GM21717 (cell line): ENCODE measurements around the gene HRH3.

Experiments used
- ATAC-seq: cut with Tn5 transposase; IDR thresholded peaks from one replicate; pipeline ENCODE4 v1.9.1; 2021; ENCODE audit warnings: mild to moderate bottlenecking, moderate library complexity; ENCODE audit not compliant: unreplicated experiment

HRH3 gene

GRCh38 chr20:62230696-62231095 is 10.6 kb upstream of the HRH3 start:
- ATAC-seq: no peak

DNA sequence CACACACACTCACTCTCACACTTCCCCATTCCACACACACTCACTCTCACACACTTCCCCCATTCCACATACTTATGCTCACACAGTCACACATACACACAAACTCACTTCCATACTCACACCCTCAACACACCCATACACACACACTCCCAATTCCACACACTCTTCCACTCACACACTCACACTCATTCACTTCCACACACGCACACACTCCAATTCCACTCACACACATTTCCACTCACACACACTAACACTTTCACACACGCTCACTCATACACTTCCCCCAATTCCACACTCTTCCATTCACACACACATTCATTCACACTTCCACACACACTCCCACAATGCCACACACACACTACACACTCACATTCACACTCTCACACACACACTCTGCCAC is 10.2 kb upstream of the HRH3 start:
- ATAC-seq: no peak

GRCh38 chr20:62229667-62230066 is 9.6 kb upstream of the HRH3 start:
- ATAC-seq: no peak

GRCh38 chr20:62228982-62229545 is 9.0 kb upstream of the HRH3 start:
- no peak for ATAC-seq

DNA sequence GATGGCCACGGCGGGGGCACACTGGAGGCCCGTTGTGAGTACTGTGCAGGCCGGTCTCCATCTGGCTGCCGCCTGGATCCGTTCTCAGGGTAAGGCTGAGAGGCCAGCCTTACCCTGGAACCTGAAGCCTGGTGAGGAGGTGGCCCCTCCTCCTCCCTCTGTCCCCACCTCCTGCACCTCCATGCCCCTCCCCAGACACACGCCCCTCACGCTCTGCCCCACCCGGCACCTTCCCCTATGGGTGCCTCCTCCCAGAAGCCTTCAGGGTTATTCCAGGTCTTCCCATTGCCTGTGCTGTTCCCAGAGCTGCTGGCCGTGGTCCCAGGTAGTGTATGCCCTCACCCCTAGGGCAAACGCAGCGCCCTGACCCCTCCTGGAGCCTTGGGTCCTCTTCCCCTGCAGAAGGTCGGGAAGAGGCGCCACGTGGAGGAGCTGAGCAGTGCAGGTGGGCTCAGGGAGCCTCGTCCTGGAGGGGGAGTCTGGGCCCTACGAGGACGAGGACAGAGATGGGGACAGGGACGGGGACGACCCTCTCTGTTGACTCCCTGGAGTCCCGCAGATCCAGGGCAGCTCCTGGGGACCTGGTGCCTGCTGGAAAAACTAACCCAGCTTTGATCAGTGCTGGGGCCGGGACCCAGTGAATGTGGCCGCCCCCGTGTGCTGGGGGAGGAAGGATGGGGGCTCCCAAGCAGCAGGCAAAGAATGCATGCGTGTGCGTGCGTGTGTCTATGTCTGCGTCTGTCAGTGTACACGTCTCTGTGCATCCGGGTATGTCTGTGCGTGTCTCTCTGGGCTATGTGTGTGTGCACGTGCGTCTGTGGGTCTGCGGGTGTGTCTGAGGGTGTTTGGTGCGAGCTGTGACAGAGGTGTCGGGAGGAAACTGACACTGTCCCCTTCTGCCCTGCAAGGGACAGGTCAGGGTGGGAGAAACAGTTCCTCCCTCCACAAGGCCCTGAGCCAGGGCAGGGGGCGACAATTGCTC is 8.2 kb upstream of the HRH3 start:
- no peak for ATAC-seq

DNA sequence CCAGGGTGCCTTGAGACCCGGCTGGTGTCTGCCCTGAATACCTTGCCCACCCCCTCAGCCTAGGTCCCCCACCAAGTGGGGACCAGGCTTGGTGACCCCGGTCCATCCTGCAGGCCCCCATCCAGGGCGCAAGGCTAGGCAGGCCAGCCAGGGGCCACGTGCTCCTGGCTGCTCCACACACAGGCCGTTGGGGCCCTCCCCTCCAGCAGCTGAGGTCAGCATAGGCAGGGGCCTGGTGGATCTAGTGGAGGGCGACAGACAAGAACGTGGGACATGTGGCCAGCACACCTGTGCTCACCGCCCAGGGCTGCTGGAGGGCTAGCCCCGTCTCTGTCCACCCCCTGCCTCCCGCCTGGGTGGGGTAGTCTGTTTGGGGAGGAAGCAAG is 7.5 kb upstream of the HRH3 start:
- no peak for ATAC-seq

DNA sequence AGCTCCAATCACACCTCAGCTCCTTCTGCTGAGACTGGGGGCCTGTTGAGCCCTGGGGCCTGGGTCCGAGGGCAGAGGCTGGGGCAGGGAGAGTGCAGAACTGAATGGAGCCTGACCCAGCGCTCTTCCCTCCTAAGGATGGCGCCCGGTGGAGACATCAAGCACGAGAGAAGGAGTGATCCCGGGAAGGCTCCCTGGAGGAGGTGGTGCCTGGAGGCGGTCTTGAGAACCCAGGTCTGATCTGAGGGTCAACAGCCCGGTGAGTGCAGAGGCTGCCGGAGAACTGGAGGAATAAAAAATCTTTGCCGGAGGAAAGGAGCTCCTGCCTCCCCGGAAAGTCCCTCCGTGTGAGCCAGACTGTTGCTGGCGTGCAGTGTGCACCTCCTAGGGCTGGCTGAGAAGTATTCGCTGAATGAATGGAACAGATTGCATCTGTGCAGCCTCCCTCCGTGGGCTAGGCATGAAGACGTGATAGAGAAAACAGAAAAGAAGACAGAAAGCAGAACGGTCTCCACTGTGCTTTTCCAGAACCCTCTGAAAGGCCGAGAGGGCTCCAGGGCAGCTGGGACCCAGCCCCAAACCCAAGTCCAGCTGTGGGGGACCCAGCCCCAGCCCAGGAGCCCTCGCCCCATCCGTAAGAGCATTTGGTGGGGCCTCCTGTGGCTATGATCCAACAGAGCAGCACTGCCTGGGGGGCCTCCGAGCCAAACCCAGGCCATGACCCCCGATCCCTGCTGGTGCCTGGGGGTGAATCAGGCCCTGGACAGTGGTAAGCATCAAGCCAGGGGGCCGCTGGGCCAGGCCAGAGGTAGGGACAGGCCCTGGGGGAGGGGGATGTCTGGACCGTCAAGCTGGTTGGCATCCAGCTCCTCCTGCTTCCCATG is 6.9 kb upstream of the HRH3 start:
- ATAC-seq: no peak

DNA sequence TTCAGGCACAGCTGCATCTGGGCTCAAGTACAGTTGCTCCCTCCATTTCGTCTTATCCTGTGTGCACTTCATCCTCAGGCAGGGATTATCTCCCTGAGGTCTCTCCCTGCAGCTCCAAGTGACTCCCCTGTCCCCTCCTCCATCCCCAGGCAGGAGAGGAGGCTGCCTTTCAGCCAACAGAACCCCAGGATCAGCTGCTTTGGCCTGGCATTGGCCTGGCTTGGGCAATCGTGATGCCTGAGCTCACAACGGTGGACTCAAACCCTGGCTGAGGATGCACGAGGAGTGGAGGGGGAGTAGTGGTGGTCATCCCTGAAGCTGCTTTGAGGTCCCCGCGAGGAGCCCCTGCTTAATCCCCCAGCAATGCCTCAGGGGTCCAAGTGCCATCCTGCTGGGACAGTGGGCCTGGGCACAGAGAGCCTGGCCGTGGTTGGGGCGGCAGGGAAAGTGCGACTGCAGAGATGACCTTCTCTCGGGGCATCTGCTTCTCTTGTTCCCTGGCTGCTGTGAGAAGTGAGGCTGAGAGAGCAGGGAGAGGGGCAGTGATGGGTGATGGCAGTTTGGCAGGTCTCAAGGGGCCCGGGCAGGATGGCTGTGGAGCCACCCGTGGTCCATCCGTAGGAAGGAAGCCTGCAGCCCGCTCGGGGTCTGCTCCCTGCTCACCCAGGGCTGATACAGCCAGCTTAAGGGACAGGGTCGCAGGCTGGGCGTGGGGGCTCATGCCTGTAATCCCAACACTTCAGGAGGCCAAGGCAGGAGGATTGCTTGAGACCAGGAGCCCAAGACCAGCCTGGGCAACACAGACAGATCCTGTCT is 6.0 kb upstream of the HRH3 start:
- ATAC-seq: no peak

DNA sequence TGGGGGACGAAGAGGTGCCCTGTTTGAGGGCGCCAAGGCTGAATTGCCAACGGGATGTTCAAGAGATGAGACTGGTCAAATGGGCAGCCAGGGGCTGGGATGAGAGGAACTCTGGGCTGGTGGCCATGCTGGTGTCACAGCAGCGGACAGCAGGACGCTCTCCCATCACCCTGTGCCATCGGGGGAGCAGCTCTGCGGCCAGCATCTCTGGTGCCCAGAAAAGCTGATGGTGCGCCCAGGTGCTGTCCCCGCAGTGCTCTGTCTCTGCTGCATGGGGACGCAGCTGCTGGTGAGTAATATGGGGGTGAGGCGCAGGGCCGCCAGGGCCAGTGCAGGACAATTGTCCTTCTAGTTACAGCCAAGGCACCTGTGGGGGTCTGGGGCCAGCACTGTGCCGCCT is 4.9 kb upstream of the HRH3 start:
- ATAC-seq: no peak

DNA sequence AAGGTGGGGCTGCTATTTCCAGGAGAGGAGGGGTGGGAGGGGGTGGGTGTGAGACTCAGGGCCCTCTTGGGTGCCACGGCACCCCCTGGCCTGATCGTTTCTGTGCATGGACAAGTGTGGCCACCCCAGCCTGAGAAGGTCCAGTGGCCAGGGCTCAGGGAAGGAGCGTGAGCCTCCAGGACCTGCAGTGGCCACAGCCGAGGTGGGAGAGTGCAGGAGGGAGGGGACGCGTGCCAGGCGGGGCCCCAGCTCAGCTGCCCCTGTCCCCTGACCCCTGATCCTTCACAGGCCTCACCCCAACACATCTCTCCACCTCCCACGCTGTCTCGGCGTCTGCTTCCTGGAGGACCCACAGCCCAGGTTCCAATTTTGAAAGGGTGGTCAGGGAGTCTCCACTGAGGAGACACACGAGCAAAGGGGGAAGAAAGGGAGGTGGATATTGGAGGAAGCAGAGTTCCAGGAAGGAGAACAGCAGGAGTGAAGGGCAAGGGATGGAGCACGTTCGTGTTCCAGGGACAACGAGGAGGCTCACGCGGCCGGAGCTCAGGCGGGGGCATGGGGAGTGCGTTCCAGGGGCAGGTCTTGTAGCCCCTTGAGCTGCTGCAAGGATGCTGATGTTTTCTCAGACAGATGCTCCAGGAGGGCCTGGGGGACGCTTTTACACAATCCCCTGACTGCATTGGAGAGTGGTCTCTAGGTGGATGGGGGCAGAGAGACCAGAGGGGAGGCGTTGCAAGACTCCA is 4.2 kb upstream of the HRH3 start:
- no peak for ATAC-seq

DNA sequence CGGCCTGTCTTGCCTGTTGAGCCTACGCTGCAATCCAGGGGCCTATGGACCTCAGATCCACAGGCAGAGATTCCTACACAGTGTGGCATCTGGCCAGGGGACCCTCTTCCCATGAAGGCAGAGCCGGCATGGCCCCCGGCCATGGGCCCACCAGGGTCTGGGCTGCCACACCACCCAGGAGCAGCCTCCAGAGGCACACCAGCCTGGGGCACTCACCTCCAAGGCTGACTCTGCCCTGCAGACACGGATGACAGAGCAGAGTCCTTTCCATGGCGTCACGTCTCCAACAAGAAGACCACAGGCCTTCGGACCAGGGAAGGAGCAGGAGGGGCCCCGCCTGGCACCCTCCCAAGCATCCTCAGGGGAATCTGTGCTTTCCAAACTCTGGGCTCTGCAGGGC is 3.5 kb upstream of the HRH3 start:
- no peak for ATAC-seq

DNA sequence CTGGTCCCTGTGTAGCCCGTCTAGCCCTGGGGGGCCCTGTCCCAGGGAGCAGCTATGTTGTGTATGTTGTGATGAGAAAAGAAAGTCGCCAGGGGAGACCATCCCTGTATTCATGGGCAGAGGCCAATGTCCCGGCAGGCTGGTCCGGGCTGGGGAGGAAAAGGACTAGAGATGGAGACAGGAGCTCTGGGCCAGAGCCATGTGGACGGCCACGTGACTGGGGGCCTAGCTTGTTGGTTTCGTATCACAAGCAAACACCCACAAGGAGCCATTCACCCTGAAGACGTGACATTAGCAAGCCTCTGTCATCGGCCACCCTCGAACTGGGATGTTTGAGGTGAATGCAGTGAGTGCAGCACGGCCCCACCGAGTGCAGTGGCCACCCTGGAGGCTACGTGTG is 2.9 kb upstream of the HRH3 start:
- ATAC-seq: no peak

DNA sequence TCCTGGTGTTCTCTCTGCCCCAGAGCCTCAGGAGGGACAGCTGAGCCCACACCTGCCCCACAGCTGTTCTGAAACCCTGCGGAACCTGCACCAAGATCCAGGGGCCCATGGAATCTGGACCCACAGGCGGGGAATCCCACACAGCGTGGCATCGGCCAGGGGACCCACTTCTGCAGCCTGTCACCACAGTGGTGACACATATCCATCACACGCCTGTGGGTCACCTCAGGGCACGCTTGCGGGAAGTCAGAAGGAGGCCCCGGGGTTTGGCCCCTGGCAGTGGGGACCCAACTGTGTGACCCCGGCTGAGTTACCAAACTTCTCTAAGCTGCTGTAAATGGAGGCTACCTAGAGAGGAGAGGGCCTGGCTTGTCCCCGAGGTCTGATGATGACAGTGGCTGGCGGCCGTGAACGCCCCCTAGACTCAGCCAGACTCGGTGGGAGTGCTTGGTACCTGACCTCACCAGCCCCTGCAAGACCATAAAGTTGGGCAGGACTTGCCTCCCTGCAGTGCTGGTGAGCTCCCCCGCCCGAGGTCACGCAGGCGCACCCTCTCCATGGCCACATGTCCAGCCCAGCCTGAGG is 2.3 kb upstream of the HRH3 start:
- ATAC-seq: no peak

DNA sequence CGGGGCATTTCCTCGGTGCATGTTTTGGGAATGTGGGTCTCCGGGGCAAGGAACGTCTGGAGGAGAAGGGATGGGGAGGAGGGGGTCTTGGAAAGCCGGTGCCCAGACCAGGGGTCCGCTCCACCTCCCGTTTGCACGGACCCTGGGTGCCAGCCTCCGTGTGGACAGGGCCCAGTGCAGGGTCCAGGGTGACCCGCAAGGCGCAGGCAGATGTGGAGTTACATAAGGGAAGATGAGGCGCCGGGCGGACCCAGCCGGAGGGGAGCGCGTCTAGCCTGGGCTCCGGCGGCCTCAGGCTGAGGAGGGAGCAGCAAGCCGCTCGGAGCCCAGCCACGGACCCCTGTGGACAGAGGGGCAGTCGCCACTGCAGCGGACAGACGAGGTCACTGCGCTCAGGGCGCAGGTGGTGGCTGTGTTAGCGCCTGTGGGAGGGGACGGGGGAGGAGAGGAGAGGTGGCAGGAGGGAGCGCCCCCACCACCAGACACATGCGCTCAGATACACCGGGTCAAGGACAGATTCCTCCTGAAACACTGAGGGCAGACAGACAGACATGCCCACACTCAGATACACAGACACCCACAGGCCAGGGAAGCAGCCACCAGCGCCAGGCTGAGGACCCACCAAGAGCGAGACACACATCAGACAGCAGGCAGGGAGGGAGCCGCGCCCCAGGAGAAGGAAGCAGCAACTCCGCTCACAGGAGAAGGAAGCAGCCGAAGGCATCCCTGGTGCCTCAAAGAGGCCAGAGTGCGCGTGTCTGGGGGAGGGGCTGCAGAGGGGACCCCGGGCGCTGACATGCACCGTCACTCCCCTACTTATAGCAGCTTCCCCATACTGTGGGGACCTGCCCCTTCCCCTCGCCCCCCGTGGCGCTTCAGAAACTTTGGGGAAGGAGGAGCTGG is 839 bp upstream of the HRH3 start:
- no peak for ATAC-seq

DNA sequence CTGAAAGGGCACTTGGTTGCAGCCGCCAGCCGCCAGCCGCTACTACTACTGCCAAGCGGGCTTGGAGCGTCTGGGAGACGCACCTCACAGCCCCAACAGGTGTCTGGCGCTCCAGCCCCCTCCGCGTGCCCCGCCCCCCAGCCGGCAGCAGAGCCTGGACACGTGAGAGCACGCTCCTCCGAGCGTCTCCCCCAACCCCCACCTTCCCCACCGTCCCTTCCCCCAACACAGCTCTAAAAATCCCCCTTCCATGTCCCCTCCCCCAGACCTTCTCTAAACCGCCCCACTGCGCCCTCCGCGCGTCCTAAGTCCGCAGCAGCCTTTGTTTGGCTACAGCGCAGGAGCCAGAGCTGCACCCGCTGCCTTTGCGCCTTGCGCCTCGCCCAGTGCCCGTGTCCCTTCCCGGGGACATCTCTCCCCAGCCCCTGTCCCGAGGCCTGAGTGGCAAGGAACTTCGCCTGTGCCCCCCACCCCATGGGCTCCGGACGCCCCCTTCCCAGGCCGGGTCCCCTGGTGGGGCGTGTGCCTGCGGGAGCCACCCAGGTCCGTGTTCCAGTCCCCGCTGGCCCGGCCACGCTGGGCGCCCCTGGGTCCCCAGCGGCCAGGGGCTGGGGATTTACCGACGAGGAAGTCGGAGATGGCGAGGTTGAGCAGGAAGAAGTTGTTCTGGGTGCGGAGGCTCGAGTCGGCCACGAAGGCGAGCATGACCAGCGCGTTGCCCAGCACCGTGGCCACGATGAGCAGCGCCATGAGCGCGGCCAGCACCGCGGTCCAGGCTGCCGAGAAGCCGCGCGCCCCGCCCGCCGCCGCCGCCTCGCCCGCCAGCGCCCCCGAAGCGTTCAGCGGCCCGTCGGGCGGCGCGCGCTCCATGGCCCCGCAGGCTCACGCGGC is 732 bp downstream of the HRH3 start:
- no peak for ATAC-seq

DNA sequence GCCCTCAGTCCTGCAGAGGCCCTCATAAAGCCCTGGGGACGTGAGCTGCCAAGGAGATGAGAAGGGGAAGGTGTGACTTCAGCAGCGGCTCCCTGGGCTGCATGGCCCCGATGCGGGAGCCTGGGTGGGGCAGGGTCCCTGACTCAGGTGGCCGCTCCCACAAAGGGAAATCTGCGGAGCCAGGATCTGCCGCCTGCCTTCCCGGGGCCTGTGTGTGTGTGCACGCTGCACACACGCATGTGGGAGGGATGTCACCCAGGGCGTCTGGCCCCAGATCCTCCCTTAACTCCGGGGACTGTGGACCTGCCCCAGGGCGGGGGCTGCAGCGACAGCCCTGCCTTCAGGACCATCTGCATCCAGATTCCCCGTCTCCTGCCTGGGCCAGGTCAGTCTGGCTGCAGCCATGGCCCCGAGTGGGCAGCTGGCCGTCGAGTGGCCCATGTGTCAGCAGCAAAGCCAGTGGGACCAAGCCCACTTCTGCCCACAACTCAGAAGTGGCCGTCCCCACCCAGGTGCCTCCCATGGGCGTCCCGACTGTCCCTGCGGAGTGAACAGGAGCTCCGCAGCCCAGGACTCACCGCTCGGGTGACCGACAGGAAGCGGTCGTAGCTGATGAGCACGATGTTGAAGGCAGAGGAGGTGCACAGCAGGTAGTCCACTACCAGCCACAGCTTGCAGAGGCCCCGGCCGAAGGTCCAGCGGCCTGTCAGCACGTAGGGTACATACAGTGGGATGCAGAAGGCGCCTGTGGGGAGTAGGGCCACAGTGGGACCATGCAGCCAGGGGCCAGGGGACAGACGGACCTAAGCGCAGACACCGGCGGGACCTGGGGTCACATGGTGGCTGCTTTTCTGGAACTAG is 1.9 kb downstream of the HRH3 start:
- no peak for ATAC-seq
